Activated CD4-positive, alpha-beta T cell treated with anti-CD3 and anti-CD28 coated beads, Interleukin-2, Interleukin-4, amounts not matched to agents 100 ng/mL and 50 ng/mL, durations not matched to agents 16 hours and 8 hours (primary cell): Measurements from ENCODE around the gene MAP6D1.

Experiments
- DNase-seq: peaks from one replicate; pipeline ENCODE4 v3.0.0-alpha.2; 2020; ENCODE audit warnings: low spot score

The MAP6D1 gene

DNA sequence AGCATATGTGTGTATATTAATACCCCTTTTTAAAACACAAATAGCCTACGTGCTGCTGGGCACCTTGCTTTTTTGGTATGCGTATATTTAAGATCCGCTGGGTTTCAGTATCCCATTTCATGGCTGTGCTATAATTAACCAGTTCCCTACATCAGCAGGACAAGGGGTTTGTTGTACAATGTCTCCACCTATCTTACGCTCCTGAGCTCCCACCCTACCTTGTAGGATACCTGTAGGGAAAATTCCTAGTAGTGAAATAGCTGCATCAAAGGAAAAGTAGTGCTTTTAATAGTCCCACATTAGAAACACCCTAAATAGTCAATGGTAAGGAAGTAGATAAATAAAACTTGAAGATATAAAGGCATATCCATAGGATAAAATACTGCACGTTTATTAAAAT is 1.4 kb downstream of the MAP6D1 start:
- no peak for DNase-seq

GRCh38 chr3:183822631-183823030 is 2.7 kb downstream of the MAP6D1 start:
- no peak for DNase-seq

DNA sequence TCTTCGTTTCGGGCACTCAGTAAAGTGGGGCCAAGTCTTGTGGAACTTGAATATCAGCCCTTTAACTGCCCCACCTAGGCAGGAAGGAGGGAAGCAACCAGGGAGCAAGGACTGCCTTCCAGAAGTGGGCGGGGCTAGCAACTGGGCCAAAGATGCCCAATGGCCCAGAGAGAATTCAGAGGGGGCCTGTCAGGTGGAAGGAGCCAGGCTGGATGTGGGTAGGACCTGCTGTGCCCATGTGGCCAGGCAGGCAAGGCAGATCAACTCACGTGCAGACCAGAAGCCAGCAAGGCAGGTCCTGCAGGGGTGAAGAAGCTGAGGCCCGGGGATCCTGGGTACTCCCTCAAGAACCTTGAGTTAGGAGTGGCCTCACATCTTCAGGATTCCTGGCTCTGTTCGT is 5.5 kb downstream of the MAP6D1 start:
- no peak for DNase-seq

DNA sequence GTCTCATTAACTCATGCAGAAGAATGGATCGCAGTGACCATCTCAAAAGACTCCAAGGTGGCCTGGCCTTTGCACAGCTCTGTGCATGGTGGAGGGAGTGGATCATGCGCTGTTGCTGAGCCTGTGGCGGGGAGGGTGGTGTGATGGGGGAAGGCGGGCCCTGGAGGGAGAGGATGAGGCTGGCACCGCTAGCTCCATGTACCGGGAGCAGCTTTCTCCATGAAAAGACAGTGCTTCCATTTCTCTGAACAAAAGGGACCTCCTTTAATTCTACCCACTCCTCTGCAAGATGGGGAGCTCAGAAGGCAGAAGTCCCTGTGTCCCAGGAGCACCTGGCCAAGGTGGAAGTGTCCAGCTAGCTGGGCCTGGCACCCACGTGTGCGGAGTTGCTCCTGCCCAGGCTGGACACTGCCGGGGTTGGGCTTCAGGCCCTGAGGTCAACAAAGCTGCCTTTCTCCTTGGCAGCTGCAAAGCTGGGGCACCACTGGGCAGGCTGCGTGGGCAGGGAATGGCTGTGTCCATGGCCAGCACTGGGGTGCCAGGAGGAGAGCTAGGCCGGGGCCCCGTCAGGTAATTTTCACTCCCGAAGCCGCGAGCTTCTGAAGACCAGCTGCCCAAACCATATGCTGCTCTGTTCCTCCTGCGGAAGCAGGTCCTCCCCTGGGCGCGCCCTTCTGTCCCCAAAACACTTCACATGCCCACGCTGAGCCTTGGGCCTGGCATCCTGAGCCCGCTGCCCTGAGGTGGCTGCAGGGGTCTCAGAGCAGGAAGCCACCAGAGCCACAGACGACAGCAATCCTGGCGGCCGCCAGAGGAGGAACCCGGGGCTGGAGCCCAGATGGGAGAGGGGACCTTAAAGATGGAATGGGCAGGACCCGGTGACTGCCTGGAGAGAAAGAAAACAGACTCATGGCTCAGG is 6.4 kb downstream of the MAP6D1 start:
- DNase-seq: no peak

DNA sequence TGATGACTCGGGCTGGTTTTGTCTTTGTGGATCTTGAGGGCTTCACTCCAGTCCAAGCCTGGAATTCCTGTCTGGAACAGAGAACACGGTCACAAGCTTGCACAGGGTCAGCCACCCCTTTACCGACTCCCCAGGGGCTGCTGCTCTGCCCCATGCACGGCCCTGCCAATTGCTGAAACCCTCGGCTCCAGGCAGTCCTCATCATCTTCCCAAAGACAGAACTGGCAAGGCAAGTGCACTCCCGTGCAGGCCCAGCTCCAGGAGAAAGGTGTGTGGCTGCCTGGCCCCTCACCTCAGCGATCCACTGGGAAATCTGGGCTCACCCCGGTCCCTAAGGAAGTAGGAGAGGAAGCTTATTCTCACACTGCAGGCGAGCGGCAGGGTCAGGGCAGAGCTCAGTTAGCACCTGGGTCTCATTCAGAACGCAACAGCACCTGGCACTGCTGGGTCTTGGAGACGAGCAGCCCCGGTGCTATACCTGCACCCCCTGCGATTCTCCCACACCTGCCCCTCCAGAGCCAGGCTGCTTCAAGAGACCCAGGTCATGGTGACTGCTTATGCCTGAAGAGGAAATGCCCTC is 7.2 kb downstream of the MAP6D1 start:
- no peak for DNase-seq

DNA sequence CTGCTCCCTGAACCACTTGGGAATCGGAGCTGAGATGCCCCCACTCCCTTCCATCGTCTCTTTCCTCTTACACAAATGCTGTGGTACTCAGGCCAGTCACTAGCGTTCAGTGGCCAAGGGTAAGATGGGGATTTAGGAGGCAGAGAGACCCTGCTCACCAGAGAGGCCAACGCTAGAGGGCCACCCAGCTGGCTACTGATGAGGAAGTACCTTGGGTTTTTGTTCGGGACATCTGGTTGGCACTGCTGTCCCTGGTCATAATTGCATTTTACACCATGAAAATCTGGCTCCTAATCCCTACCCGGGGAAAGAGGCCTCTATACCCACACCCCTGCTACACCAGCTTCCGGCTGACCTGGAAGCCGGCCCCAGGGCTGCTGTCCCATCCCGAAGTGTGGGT is 7.7 kb downstream of the MAP6D1 start:
- DNase-seq: no peak

DNA sequence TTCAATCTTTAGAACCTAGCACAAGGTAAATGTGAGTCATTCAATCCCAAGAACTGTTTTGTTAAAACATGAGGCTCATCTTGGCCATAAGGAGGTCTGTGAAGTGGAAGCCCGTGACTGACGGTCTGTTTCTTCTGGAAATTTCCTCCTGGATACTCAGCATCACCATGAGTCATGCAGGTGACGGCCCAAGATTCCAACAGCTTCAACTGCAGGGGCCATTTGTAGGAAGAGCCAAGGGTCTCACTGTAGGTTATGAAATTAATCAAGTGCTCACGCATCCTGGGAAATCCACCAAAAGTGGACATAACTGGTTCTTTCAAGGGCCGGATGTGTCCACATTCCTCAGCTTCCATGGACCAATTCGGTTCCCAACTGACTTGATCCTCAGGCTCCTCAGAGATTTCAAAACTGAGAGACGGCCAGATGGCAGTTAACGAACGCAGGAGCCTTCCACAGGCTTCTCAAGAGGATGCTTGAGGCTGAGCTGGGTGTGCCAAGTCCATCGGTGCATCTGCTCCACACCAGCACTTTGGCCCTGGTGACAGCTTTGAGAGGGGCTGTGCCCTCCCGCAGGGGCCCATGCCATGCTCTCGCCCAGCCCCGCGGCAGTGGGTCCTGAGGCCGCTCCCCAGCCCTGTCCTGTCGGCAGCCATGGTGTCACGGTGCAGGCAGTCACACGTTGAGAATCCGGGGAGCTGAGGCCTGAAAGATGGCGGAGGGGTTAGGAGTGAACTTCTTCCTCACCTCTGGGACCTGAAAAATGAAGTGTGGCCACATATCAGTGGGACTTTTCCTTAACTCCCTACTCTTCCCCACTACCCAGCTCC is 8.5 kb downstream of the MAP6D1 start:
- DNase-seq: no peak

DNA sequence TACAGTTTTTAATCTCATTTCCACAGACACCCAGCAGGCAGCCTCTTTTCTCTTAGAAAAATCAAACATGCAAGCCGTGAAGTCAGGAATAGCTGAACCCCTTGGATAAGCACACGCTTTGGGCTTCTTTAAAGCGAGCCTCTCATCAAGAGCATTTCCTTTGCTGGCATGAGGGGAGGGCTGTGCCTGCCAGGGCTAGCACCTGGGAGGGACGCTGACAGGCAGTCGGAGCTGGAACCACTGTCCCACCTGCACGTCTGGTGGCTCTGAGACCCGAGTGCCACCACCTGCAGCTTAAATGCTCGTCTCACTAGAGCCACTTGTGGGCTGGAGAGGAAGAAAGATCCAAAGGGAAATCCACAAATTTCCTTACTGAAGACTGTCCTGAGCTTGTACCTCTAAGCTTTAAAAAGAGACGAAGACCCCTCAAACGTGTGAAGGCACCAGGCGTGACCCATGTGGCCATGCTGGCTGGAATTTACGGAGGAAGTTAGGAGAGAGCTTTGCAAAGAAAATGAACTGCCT is 9.4 kb downstream of the MAP6D1 start:
- no peak for DNase-seq

DNA sequence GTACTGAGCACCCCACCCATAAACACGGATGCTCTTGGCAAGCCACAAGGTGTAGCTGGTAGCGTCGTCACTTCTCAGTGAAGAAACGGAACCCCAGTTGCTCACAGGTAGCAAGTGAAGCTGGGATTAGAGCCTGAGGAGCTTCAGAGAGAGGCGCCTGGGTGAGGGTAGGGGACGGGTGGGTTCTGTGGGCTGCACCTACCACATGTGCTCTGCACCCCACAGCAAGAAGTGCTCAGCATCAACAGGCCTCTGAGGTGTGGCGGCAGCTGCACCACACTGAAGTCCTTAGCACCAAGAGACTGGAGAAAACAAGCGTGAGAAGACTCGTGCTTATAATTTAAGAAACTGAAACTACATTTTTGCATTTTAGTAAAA is 9.8 kb downstream of the MAP6D1 start:
- DNase-seq: no peak

- no peak for DNase-seq
These were observed 11.1 kb downstream of the MAP6D1 start for GRCh38 chr3:183814240-183814639.

GRCh38 chr3:183812761-183813445 is 12.5 kb downstream of the MAP6D1 start:
- DNase-seq: no peak

- no peak for DNase-seq
These were observed 13.7 kb downstream of the MAP6D1 start for GRCh38 chr3:183811638-183812037.

GRCh38 chr3:183810643-183811594 is 14.5 kb downstream of the MAP6D1 start:
- DNase-seq: no peak

GRCh38 chr3:183809270-183809669 is 16.1 kb downstream of the MAP6D1 start:
- DNase-seq: no peak

GRCh38 chr3:183808355-183808754 is 17.0 kb downstream of the MAP6D1 start:
- DNase-seq: no peak

GRCh38 chr3:183807881-183808280 is 17.5 kb downstream of the MAP6D1 start:
- DNase-seq: no peak

GRCh38 chr3:183807209-183807728 is 18.1 kb downstream of the MAP6D1 start:
- no peak for DNase-seq

DNA sequence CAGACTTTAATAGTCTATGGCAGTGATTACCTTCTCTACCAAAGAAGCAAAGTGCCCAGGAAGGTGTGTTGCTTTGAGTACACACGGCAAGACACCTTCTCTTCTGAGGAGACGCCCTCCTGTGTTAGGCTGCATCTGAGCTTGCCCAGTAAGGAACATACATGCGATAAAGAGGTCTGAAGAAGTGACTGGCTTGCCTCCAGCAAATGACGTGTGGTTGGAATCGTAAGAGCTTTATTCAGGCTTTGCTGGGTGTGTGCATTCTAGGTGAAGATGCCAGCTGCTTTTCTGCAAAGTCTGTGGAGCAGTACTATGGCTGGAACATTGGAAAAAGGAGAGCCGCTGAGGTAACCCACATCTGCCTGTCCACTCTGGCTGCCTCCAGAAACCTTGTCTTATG is 22.4 kb downstream of the MAP6D1 start:
- no peak for DNase-seq

- DNase-seq: no peak
These were observed 23.8 kb downstream of the MAP6D1 start for GRCh38 chr3:183801601-183802000.

- DNase-seq: no peak
These were observed 25.0 kb downstream of the MAP6D1 start for GRCh38 chr3:183800243-183800863.
